HG02571 (cell line): ENCODE data around the gene PBRM1.
"Not testable (repeated sequence)": the region's sequence is repeated elsewhere in the genome, so short reads cannot be mapped to it uniquely, and the experiment has no call there.

ENCODE experiments used
- ATAC-seq: cut with Tn5 transposase; IDR thresholded peaks from one replicate; pipeline ENCODE4 v1.9.1; 2021; ENCODE audit warnings: mild to moderate bottlenecking, moderate library complexity; ENCODE audit not compliant: unreplicated experiment

PBRM1 gene

DNA sequence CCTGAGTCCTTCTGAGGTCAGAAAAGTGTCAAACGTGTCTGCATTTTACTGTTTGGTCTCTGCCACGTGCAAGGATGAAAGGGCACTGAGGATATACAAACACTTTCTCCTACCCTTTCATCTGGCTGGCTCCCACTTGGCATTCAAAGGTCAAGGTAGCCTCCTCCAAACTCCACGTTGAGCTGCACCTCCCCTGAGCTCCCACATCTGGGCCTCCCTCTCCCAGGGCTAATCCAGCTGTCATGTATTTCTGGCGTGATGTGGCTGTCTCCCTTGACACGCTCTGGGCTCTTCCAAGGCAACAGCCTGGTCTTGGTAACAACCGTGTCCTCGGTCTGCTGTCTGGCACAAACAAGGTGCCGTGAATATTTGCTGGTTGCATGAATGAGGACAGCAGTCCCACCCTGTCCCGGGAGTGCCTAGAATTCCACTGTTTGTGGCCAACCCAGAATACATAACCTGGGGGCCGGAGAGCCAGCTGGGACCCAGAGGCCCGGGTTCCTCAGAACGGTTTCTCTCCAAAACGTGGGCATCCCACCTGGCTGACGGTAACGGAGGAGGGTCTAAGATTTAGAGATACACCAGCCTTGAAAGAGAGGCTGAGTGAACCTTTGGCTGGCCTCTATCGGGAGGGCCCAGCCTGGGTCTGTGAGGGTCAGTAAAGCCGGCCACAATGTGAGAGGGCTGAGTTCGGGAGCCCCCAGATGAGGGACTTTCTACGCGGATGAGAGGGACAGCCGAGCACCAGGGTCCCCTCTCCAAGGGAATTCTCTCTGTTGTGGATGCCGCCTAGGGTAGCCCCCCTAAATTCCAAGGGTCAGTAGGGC lies 19.1 kb upstream of the PBRM1 start:
- ATAC-seq, result no peak

DNA sequence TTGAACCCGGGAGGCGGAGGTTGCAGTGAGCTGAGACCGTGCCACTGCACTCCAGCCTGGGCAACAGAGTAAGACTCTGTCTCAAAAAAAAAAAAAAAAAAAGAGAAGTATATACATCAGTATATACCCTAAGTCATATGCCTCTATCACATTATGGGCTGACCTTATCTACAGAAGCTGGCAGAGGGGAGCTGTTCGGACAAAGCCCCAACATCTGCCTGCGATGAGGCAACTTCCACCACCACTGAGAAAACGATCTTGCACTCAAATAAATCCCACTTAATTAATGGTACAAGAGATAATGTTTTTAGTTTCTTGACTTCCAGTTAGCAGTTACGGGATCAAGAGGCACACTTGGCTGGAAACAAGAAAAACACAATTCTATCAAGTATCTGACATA lies 17.6 kb upstream of the PBRM1 start:
- no peak for ATAC-seq

DNA sequence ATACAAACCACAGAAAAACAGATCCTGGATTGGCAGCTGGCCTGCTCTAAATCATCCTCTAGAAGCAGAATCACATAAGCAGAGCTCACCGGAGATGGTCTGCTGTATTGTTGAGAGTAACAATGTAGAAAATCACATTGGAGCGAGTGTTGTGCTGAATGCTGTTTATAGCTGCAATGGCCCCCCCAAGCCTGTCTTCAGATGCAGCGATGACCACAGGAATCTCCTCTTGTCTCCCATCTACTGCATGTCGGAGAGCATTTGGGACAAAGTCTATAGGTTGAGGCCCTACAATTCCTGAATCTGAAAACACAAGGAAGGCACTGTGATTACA lies 11.9 kb upstream of the PBRM1 start:
- no peak for ATAC-seq

DNA sequence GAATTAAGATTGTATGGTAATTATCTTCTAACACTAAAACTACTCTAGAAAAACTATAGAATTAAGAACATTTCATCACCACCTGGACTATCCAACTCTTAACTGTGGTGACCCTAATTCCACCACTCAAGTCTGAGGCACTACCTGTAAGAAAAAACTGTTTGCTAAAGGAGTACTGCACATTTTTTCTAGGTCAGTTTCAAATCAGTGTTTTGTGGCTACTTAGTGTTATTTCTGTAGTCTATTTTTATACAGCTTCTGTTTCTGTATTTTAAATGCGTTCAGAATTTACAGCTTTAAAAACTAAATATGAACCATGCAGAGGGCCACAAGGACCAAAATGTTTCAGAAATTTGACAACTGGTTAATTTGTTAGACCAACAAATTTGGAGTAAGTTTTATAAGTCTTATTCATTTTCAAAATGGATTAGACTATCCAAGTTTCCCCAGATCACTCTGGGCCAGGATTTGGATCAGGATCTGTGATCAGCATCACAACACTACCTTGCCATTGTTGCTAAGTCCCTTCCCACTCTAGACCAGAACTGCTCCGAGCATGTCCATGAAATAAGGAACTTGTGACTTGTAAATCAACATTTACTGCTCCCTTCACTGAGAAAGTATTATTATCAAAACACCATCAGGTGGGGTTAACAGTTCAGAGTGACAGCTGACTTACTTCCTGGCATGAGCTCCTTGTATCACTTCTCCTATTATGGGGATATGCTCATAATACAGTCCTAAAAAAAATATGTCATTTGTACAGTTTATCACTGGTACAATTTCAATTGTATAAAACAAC lies 11.3 kb upstream of the PBRM1 start:
- no peak for ATAC-seq

DNA sequence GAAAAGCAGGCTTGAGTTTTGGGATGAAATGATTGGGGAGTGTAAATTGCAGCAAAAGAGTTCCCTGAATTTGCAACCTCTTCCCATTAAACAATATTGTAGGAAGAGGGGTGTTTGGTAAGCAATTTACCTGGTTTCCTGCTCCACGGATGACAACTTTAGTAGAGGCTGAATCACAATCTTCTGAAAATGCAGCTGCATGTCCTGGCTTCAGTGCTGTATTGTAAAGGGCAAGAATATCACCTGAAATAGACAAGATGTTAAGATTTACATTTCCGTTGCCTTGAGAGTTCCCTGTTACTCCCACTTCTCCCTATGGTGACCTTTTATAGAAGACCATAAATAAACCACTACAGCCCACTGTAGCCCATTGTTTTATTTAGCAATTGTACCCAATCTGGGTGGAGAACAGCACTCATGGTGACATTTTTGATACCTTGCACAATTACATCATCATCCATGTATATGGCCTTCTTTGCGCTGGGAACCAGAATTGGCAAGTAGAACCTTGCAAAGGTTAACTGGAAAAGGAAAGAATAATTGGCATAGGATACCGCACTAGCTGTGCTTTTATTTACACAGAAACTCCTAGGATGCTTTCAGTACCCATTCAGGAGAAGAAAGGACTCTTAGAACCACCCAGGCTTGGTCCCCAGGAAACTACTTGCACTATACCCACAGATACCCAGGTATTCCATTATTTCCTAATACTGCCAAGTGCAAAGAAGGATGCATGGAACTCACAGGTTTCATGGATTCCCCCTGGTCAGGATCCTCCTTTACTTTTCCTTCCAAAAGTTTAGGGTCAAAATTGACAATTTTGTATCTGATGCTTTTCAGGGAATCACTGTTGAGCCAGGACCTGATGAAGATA lies 10.3 kb upstream of the PBRM1 start:
- ATAC-seq, result no peak

DNA sequence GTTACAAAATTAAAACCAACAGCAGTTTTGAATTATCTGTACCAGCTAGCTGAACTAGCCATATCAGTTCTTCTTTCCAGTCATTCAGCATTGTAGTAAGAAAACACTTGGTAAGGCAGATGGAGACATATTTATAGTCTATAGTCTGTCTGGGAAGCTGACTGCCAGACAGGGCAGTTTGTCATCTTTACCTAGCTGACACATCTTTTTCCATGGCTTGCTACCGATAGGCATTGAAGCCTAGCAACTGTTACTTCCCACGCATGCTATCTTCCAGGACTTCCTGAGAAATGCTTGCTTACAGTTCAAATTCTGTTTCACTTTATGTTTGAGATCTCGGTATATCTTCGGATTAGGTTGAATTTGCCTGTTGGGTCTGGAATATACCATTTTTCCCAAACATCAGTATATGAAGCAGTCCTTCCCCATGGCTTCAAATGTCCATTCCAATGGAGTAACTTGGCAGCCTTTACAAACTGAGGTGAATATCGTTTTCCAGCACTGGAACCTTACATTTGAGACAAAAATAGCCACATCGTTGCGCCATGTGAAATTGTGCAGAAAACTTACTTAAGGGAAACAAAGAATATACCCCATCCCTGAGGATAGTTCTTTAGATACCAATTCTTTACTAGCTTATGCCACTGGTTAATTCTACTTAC lies 8.9 kb upstream of the PBRM1 start:
- no peak for ATAC-seq

DNA sequence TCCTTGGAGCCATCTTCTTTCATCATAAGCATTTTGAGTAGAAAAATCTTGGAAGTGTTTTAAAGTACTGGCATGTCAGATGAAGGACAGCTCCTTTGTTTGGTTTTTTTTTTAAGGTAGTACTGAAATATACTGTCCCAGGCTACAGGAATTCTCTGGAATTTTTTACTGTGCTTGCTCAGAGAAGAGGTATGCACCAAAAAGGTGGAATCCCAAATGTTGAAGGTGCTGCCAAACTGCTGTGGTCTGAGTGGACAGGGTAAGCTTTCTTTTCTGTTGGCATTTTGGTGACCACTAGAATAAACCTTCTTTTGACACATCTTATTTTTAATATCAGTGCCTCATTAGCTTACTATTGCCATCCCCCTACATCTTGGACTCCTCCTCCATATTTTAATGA lies 7.4 kb upstream of the PBRM1 start:
- no peak for ATAC-seq

DNA sequence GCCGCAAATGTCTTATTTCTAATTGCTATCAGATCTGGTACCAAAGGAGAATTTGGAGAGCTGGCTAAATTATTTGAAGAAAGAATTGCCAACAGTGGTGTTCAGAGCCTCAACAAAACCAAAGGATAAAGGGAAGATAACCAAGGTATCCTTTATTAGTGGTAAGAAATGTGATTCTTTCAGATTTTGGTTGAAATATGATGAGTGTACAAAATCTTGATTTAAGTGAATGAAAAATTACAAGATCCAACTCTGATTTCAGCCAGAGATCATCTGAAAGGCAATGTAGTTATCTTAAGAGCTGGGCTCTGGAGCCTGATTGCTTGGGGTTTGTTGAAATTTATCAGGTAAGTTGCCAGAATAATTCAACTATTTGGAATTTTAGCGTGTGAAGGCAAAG lies 4.8 kb upstream of the PBRM1 start:
- ATAC-seq, result no peak

DNA sequence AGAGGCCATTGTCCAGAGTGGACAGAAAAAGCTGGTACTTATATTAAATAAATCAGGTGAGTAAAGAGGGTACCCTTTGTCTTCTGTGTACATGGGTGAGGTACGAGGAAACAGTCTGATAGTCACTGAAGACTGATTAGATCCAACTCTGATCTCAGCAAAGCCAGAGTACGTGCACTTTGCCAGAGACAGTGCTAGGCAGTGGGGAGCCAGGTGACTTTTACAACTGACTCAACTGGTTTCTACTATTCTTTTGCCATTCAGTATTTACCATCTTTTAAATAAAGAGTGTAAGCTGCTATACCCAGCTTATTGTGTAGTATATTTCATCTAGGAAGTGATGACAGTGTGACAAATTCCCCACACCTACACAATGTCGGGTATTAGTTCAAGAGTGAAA lies 3.4 kb upstream of the PBRM1 start:
- no peak for ATAC-seq

DNA sequence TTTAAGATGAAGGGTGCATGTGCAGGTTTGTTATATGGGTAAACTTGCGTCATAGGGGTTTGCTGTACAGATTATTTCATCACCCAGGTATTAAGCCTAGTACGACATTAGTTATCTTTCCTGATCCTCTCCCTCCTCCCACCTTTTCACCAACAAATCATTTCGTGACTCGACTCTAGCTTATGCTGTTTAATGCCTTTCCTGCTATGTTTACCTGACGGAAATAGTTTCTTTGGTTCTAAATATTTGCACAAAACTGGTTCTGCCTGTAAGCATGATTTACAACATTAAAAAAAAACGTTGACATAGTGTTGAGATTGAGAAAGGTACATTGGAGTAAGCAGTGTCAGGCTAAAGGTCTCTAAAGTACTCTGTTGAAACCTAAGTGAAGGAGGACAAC lies 2.6 kb upstream of the PBRM1 start:
- no peak for ATAC-seq

DNA sequence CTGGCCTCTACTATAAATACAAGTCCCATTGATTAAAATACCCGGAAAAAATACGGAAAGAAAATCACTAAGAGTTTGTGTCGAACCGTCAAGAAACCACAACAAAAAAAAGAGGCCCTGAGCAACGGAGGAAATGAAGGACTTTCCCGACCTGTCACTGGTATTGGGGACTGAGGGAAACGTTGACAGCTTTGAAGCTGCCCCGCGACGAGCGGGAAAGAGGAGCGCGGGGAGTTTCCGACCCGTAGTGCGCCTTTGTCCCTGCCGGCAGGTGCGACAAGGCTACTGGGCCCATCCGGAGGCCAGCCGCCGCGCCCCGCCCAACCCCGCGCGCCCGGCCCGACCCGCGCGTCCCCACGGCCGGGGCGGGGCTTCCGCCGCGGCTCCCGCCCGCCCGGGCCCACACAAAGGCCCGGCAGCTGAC lies 416 bp downstream of the PBRM1 start:
- peak; percentile 70 for ATAC-seq

DNA sequence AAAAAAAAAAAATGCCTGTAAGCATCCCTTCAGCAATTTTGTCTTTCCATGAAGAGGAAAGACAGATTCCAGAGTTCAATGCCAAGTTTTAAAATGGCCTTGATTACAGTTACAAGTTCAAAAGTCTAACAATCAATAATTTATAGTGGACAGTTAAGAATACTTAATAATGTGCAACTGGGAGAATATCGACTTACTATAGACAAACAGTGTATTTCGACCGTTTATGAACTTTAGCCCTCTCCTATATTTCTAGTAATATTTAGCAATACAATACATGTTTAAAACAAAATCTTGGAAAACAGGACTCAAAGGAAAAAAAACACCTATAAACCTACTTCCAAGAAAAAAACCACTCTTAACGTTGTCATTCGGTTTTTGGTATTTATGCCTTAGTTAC lies 1.5 kb downstream of the PBRM1 start:
- no peak for ATAC-seq

DNA sequence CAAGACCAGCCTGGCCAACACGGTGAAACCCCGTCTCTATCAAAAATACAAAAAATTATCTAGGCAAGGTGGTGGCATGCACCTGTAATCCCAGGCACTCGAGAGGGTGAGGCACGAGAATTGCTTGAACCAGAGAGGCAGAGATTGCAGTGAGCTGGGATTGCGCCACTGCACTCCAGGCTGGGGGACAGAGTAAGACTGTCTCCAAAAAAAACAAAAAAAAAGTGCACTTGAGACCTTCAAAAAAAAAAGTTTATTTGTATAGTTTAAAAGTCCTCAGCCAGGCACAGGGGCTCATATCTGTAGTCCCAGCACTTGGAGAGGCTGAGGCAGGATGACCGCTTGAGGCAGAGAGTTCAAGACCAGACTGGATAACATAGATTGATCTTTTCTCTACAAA lies 2.1 kb downstream of the PBRM1 start:
- no peak for ATAC-seq

DNA sequence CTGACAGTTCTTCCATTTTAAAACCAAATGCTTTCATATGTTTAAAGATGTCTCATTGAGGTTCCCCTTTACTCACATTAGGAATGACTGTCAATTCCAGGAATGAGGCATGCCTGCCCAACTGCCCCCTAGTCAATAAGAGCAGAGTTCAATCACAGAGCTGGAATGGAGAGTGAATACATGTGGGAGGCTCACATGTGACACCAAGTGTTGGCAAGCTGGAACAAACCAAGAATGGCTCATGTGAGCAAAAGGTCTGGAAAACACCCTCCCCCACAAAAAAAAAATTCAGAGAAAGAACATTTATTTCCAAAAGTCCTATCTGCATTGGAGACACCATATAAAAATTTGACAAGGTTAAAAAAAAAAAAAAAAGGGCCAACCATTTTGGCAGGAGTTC lies 3.7 kb downstream of the PBRM1 start:
- ATAC-seq, result no peak

DNA sequence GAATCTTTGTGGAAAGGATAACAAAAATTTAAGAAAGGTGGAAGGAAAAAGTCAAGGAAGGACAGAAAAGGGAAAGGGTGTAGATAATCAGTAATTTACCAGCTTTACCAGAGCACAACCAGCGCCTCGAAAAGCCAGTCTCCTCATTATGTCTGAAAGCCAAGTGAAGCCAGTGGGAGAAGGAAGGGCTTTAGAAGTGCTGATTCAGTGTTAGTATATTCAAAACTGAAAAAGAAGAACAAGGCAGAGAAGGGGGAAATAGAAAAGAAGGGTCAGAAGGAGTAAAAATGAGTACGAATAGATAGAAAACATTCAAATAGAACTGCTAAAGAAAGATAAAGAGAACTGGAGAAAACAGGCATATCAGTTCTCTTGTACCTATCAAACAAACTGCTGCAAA lies 4.1 kb downstream of the PBRM1 start:
- no peak for ATAC-seq

DNA sequence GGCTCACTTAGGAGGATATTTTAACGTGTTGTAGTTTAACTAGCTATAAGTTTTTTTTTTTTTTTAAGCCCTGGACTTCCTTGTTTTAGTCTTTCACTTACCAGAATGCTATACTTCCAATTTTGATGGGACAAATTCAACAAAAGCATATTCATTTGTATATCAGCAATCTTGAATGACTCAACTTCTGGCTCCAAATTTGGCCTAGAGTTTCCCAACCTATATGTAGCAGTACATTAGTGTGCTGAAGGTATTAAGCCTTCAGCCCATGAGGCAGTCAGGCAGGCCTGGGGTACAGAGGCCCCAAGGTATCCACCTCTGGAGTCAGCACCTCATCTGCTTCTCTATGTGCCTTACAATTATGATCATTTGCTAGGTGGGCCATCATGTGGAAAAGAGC lies 5.9 kb downstream of the PBRM1 start:
- ATAC-seq, result no peak

DNA sequence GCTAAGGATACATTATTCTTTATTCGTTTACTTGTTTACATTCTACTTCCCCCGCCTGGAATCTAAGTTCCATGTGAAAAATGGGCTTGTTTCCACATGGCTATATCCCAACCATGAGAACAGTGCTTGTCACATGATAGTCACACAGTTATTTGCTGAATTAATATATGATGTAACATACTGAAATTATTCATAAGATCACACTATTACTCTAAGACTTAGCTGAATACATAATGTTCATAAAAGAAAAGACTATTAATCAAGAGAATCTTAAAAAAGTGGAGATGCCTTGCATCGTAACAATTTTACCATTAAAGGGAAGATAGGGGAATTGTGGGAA lies 6.5 kb downstream of the PBRM1 start:
- ATAC-seq, result no peak

DNA sequence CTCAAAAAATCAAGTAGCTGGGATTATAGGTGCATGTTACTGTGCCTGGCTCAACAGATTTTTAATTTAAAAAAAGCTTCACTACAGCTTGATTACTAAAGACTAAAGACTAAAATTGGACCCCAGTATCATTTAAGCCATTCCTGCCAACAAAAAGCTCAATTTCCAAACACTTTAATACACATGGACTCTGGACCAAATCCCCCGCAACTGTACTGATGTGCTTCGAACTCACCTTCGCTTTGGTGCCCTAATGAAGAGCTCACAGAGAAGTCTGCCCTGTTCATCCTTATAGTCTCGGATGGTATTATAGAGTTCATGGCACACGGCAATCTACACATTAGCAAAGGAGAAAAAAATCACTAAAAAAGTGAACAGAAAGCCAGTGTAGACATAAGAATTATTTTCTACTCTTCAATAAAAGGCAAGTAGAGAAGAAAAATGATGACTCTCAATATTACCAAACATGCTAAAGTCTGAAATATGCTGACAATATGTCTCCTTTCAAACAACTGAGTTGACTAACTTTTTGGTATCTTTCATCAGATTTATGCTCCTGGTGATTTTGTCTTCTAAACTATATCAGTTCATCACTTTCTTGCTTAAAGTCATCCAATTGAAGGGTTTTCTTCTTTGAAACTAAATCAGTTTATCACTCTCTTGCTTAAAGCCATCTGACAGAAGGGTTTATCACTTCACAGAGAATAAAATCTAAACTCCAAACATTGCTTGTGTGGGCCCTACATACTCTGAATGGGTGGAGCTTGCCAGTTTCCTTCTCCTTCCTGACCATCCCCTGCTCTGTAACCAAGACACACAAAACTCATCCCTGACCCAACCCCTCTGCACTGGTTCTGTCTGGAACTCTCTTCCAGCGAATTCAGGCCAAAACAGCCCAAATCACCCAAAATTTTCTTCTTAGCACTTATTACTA lies 7.2 kb downstream of the PBRM1 start:
- ATAC-seq, result no peak

DNA sequence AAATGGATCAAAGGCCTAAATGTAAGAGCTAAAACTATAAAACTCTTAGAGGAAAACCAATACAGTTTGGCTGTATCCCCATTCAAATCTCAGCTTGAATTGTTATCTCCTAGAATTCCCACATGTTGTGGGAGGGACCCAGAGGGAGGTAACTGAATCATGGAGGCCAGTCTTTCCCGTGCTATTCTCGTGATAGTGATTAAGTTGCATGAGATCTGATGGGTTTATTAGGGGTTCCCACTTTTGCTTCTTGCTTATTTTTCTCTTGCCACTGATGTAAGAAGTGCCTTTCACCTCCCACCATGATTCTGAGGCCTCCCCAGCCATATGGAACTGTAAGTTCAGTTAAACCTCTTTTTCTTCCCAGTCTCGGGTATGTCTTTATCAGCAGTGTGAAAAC lies 9.5 kb downstream of the PBRM1 start:
- not testable (repeated sequence) for ATAC-seq

DNA sequence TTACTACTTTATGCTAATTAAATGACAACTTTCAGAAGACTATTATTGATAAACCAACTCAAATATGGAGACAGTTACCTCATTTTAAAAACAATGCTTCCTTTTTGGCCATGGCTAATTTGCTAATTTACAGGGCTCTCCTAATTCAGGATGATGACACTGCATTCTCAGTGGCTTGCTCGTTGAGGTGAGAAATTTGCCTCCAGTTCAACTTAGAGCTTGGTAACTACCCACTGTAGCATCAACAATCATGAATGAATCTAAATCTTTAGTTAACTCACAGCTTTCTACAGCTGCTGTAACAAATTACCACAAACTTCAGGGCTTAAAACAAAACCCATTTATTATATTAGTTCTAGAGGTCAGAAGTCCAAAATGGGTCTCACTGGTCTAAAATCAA lies 14.0 kb downstream of the PBRM1 start:
- no peak for ATAC-seq
